ENCODE data around the gene LUZP4.
"Not testable (repeated sequence)": the region's sequence is repeated elsewhere in the genome, so short reads cannot be mapped to it uniquely, and the experiment has no call there.

LUZP4 gene

DNA sequence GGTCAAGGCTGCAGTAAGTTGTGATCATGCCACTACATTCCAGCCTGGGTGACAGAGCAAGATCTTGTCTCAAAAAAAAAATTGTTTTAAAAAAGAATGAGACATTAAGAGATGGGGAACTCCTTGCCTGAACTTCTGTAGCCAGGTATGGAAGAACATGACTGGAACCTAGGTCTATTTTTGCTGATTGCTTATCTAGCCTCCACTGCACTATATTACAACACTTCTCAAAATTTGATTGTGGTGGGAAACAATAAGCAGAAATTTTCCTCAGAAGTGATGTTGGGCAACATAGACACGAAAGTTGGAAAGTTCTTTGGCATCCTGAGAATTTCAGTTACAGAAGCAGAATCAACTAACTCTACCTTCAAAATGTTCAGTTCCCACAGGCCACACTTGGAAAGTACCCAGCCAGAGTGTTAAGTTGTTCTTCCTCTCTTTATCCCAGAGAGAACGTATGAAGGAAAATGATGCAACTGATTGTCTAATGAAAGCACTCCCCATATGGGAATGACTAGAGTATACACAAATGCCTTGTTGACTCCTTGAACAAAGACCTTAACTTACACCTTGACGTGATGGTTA is 50.0 kb downstream of the LUZP4 start:
- Histone ChIP-seq H3K27me3 (ENCODE audit: control insufficient read depth in 1 of 2, insufficient read depth in 2 of 2, low read length in 2 of 2) (no peaks in the 10 kb centered on the region), H3K36me3 (ENCODE audit: insufficient read depth, low read length) (no peaks in the 10 kb centered on the region), H3K27ac (ENCODE audit: low read depth, low read length) (no peak overlapping the region), H3K4me1 (ENCODE audit: insufficient read depth, low read length) (peaks cover 4% of the 10 kb centered on the region), H3K9me3 (ENCODE audit: low read length) (no peaks in the 10 kb centered on the region), H3K9ac (ENCODE audit: low read length) (no peak overlapping the region), H3K4me3 (ENCODE audit: low read depth in 1 of 2, low read length in 2 of 2) (no peak overlapping the region)

DNA sequence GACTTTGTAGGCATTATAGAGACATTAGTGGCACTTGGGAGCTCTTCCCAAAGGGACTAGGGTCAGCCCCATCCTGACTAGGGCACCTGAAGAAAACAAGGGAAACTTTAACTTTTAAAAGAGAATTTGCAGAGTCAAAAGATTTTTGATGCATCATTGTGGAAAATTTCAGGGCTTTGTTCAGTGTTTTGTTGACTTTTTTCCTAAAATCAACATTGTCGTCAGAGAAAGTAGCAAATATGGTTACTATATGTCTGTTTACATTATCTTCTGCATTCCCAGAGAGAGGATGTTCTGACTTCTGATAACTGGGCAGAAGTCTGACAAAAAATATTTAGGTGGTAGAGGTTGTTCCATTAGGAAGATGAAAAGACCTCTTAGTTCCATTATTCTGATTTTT is 51.9 kb downstream of the LUZP4 start:
- peaks cover 19% of the 10 kb centered on the region for H3K4me1 ChIP-seq (ENCODE audit: insufficient read depth, low read length)
- no peaks in the 10 kb centered on the region for H3K27me3 ChIP-seq (ENCODE audit: control insufficient read depth in 1 of 2, insufficient read depth in 2 of 2, low read length in 2 of 2)
- H3K9ac ChIP-seq (ENCODE audit: low read length) = no peak overlapping the region
- H3K27ac ChIP-seq (ENCODE audit: low read depth, low read length) = no peak overlapping the region
- no peak overlapping the region for H3K4me3 ChIP-seq (ENCODE audit: low read depth in 1 of 2, low read length in 2 of 2)
- H3K36me3 ChIP-seq (ENCODE audit: insufficient read depth, low read length) = no peaks in the 10 kb centered on the region
- H3K9me3 ChIP-seq (ENCODE audit: low read length) = no peaks in the 10 kb centered on the region

DNA sequence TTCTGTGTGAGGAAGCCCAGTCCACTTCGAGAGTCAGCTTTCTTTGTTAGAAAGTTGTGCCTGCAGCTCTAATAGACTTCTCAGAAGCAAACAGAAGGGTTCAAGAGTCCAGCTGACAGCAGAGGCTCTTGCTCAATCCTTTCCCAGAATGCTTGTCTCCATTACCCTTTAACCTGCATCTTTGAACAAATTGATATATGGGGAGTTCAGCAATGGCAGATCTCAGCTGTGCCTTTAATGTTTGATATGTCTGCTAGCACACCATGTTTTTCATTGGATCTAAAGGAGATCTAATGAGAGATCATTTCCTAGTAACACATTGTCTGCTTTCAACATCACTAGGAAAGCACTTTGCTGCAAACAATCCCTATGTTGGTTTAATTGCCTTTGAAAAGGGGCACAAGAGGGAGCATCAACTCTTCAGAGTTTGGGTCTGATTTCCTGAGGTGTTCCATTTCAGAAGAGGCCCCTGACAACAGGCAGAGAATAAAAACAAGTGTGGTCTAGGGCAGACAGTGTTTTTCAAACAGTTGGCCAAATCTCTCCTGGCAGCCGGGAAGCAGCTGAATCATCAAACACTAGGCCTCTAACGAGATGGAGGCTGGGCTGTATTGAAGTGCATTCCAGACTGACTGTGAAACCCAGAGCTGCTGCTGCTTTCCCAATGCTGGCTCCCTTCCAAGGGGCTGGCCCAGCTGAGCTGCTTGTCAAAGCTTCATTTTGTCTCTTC is 55.5 kb downstream of the LUZP4 start:
- Histone ChIP-seq H3K9me3 (ENCODE audit: low read length) (no peaks in the 10 kb centered on the region), H3K9ac (ENCODE audit: low read length) (no peak overlapping the region), H3K4me3 (ENCODE audit: low read depth in 1 of 2, low read length in 2 of 2) (no peak overlapping the region), H3K4me1 (ENCODE audit: insufficient read depth, low read length) (peaks cover 19% of the 10 kb centered on the region), H3K36me3 (ENCODE audit: insufficient read depth, low read length) (no peaks in the 10 kb centered on the region), H3K27me3 (ENCODE audit: control insufficient read depth in 1 of 2, insufficient read depth in 2 of 2, low read length in 2 of 2) (no peaks in the 10 kb centered on the region), H3K27ac (ENCODE audit: low read depth, low read length) (peak overlapping the region; percentile 16)

DNA sequence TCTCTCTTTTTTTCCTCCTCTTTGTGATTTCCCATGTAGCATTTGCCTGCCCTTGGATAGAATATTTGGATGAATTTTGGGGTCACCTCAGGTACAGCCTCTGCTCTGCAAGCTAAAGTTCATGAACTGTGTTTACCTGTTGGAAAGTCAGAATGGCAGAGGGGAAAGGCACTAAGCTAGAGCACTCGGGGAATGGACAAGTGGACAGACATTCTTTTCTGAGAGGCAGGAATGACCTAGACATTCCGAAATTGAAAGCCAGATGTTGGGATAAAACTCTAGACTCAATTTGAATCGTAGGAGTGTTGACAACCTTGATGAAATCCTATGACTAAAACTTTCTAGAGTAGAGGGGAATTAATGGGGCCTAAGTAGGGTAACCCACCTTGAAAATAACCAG is 56.1 kb downstream of the LUZP4 start:
- Histone ChIP-seq H3K4me3 (ENCODE audit: low read depth in 1 of 2, low read length in 2 of 2) (no peak overlapping the region), H3K9me3 (ENCODE audit: low read length) (no peaks in the 10 kb centered on the region), H3K27me3 (ENCODE audit: control insufficient read depth in 1 of 2, insufficient read depth in 2 of 2, low read length in 2 of 2) (no peaks in the 10 kb centered on the region), H3K9ac (ENCODE audit: low read length) (no peak overlapping the region), H3K27ac (ENCODE audit: low read depth, low read length) (peak overlapping the region; percentile 16), H3K36me3 (ENCODE audit: insufficient read depth, low read length) (no peaks in the 10 kb centered on the region), H3K4me1 (ENCODE audit: insufficient read depth, low read length) (peaks cover 19% of the 10 kb centered on the region)

DNA sequence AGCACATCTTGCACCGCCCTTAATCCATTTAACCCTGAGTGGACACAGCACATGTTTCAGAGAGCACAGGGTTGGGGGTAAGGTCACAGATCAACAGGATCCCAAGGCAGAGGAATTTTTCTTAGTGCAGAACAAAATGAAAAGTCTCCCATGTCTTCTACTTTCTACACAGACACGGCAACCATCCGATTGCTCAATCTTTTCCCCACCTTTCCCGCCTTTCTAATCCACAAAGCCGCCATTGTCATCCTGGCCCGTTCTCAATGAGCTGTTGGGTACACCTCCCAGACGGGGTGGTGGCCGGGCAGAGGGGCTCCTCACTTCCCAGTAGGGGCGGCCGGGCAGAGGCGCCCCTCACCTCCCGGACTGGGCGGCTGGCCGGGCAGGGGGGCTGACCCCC is 57.2 kb downstream of the LUZP4 start:
- H3K36me3 ChIP-seq (ENCODE audit: insufficient read depth, low read length); H3K27me3 ChIP-seq (ENCODE audit: control insufficient read depth in 1 of 2, insufficient read depth in 2 of 2, low read length in 2 of 2); H3K9me3 ChIP-seq (ENCODE audit: low read length); H3K27ac ChIP-seq (ENCODE audit: low read depth, low read length); H3K9ac ChIP-seq (ENCODE audit: low read length); H3K4me3 ChIP-seq (ENCODE audit: low read depth in 1 of 2, low read length in 2 of 2): not testable (repeated sequence)
- peaks cover 19% of the 10 kb centered on the region for H3K4me1 ChIP-seq (ENCODE audit: insufficient read depth, low read length)

DNA sequence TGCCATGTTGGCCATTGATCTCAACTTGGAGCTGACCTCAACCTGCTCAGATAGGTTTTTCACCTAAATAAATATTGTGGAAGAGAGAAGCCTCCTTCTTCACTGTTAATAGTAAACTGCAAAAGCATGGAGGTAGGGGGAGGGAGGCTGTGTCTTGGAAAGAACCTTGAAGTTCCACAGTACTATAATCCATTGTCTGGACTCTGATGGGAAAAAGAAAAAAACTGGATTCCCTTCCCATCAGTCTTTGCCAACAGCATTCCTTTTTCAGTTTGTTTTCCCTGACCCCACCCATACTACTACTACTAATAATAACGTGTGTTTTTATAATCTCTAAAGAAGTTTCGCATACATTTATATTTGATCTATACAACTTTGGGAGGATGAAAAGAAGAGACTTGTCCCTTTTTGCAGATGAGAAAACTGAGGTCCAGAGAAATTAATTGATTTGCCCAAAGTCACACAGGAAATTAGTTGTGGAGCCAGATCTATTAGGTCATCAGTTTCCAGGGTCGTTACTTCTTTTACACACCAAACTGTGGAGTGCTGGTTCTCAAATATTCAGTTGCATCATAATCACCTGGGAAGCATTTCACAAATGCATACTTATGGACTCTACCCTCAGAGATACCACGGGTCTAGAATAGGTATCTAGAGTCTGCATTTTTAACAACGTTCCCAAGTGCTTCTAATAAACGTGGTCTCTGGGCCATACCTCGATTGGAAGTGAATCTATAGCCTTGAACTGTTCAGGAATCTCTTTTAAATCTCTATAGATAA is 59.1 kb downstream of the LUZP4 start:
- Histone ChIP-seq H3K27me3 (ENCODE audit: control insufficient read depth in 1 of 2, insufficient read depth in 2 of 2, low read length in 2 of 2) (no peaks in the 10 kb centered on the region), H3K36me3 (ENCODE audit: insufficient read depth, low read length) (no peaks in the 10 kb centered on the region), H3K27ac (ENCODE audit: low read depth, low read length) (no peak overlapping the region), H3K4me3 (ENCODE audit: low read depth in 1 of 2, low read length in 2 of 2) (no peak overlapping the region), H3K9ac (ENCODE audit: low read length) (no peak overlapping the region), H3K9me3 (ENCODE audit: low read length) (no peaks in the 10 kb centered on the region), H3K4me1 (ENCODE audit: insufficient read depth, low read length) (peaks cover 19% of the 10 kb centered on the region)

DNA sequence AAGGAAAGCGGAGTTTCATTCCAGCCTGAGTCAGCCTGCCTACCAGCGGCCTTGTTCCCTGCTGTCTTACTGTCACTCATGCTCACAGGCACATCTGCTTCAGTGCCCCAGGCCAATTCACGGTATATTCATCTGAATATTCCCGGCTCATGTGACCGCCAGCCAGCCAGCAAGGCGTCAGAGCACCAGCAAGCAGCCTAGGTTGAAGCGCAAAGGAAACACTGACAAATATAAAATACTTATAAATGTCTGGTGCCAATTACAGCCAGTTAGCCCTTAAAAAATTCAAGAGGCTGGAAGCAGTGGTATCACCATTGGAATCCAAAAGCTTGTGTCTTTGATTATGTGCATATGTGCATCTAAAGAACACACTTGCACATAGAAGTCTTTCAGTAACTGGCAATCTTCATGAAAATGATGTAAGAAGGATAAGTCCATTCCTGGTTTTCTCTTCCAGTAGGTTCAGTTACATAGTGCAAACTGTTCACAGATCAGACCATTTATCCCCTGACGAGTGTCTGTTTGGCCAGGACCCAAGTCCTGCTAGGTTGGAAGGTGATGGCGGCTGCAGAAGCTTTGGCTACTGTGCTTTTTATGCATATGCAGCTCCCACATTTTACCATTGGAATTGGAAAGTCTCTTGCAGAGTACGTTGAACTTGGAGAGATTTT is 61.3 kb downstream of the LUZP4 start:
- H3K9me3 ChIP-seq (ENCODE audit: low read length) = no peaks in the 10 kb centered on the region
- peaks cover 3% of the 10 kb centered on the region for H3K4me1 ChIP-seq (ENCODE audit: insufficient read depth, low read length)
- no peaks in the 10 kb centered on the region for H3K27me3 ChIP-seq (ENCODE audit: control insufficient read depth in 1 of 2, insufficient read depth in 2 of 2, low read length in 2 of 2)
- no peak overlapping the region for H3K27ac ChIP-seq (ENCODE audit: low read depth, low read length)
- H3K9ac ChIP-seq (ENCODE audit: low read length) = no peak overlapping the region
- H3K36me3 ChIP-seq (ENCODE audit: insufficient read depth, low read length) = no peaks in the 10 kb centered on the region
- H3K4me3 ChIP-seq (ENCODE audit: low read depth in 1 of 2, low read length in 2 of 2) = no peak overlapping the region

DNA sequence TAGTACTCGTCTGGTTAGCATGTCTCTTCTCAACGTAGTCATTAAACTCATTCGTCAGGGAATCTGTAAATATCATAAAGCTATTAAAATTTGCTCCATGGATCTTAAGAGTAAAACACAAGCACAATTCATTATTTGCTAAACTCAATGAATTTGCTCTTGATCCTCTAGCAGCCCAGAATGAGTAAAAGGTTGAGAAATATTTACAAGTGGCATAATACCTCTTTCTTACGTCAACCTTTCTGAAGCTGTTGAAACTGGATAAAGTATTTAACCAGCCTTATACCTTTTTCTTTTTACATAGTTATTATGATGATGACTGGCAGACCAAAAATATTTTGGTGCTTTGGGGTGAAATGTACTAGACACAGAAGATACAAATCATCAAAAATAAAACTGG is 66.9 kb downstream of the LUZP4 start:
- Histone ChIP-seq H3K36me3 (ENCODE audit: insufficient read depth, low read length) (no peaks in the 10 kb centered on the region), H3K27ac (ENCODE audit: low read depth, low read length) (no peak overlapping the region), H3K9me3 (ENCODE audit: low read length) (no peaks in the 10 kb centered on the region), H3K4me3 (ENCODE audit: low read depth in 1 of 2, low read length in 2 of 2) (no peak overlapping the region), H3K4me1 (ENCODE audit: insufficient read depth, low read length) (no peaks in the 10 kb centered on the region), H3K9ac (ENCODE audit: low read length) (no peak overlapping the region), H3K27me3 (ENCODE audit: control insufficient read depth in 1 of 2, insufficient read depth in 2 of 2, low read length in 2 of 2) (no peaks in the 10 kb centered on the region)
